Measurements from ENCODE around the gene PMVK. TPM values are rescaled to one million over a fixed set of nuclear protein-coding genes. Genes with fewer than 3 reads are reported as not detected.

PMVK gene
- total RNA-seq, 1 donor from 2014 or later, result 38.4 TPM

- Histone ChIP-seq H3K36me3 (no peaks in the 10 kb centered on the region), H3K4me3 (no peak overlapping the region), H3K9me3 (no peaks in the 10 kb centered on the region), H3K27ac (no peak overlapping the region), H3K4me1 (no peaks in the 10 kb centered on the region), H3K27me3 (no peaks in the 10 kb centered on the region)
- ATAC-seq (no peak), DNase-seq (no peak)
- TF ChIP-seq, protein P1, sequence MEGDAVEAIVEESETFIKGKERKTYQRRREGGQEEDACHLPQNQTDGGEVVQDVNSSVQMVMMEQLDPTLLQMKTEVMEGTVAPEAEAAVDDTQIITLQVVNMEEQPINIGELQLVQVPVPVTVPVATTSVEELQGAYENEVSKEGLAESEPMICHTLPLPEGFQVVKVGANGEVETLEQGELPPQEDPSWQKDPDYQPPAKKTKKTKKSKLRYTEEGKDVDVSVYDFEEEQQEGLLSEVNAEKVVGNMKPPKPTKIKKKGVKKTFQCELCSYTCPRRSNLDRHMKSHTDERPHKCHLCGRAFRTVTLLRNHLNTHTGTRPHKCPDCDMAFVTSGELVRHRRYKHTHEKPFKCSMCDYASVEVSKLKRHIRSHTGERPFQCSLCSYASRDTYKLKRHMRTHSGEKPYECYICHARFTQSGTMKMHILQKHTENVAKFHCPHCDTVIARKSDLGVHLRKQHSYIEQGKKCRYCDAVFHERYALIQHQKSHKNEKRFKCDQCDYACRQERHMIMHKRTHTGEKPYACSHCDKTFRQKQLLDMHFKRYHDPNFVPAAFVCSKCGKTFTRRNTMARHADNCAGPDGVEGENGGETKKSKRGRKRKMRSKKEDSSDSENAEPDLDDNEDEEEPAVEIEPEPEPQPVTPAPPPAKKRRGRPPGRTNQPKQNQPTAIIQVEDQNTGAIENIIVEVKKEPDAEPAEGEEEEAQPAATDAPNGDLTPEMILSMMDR (IDR thresholded peaks at IDR 0.05), result no peak
- intact Hi-C loops (cut with DNase I), result no loop called here
Measured at GRCh38 chr1:154899041-154899440, 37.5 kb downstream of the PMVK start.

DNA sequence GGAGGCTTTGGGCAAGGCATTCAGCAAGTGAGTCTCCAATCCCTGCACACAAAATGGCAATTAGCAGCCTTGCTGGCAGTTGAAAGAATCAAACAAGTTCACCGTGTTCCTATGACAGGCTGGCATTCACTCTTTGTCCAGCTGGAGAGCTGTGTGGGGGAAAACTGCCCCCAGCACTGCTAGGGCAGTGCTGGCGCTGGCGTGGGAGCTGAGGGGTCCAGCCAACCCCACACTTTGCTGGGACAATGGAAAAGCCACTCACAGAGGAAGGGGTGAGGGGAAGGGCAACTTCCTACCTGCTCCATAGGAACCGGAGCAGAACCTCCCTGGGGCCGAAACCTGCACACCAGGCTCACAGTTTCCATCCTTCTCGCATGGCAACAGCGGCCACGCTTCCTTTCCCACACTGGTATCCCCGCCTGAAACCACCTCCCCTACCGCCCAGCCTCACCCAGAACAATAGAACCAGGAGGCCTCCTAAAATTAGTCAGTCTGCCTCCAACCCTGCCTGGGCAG is 39.7 kb downstream of the PMVK start:
- no peaks in the 10 kb centered on the region for H3K4me1 ChIP-seq
- TF ChIP-seq, protein P1 (IDR thresholded peaks at IDR 0.05), result no peak
- intact Hi-C loops (cut with DNase I), result no loop called here
- peak; percentile 40 for DNase-seq
- no peak overlapping the region for H3K27ac ChIP-seq
- H3K36me3 ChIP-seq, result no peaks in the 10 kb centered on the region
- no peak for ATAC-seq
- H3K27me3 ChIP-seq, result no peaks in the 10 kb centered on the region
- H3K4me3 ChIP-seq, result no peak overlapping the region
- no peaks in the 10 kb centered on the region for H3K9me3 ChIP-seq

GRCh38 chr1:154895798-154896197 is 40.7 kb downstream of the PMVK start:
- intact Hi-C loops (cut with DNase I), result no loop called here

DNA sequence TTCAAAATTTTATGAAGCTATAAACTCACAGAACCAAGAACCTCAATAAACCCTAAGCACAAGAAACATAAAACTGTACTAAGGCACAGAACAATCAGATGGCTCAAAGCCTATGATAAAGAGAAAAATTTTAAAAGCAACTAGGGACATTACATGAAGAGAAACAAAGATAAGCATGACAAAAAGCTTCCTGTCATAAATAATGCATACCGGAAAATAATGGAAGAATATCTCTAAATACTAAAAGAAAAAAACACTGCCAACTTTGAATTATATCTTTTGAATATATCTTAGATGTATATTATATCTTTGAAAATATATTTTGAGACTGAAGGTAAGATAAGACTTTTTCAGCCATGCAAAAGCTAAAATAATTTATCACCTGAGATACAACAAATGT is 45.1 kb downstream of the PMVK start:
- no peak overlapping the region for H3K4me3 ChIP-seq
- DNase-seq (no peak), ATAC-seq (no peak)
- no peaks in the 10 kb centered on the region for H3K4me1 ChIP-seq
- no peaks in the 10 kb centered on the region for H3K27me3 ChIP-seq
- intact Hi-C loops (cut with DNase I), result no loop called here
- H3K9me3 ChIP-seq, result no peaks in the 10 kb centered on the region
- no peaks in the 10 kb centered on the region for H3K36me3 ChIP-seq
- H3K27ac ChIP-seq, result no peak overlapping the region
- TF ChIP-seq, protein P1 (IDR thresholded peaks at IDR 0.05), result no peak

More at GRCh38 chr1:154895798-154896197, 40.7 kb downstream of the PMVK start:
- TF ChIP-seq, protein P1 (IDR thresholded peaks at IDR 0.05), result no peak
- Histone ChIP-seq H3K36me3 (no peaks in the 10 kb centered on the region), H3K4me1 (no peaks in the 10 kb centered on the region), H3K27me3 (no peaks in the 10 kb centered on the region), H3K9me3 (no peaks in the 10 kb centered on the region), H3K4me3 (no peak overlapping the region), H3K27ac (no peak overlapping the region)
- ATAC-seq, result no peak
- DNase-seq, result no peak

DNA sequence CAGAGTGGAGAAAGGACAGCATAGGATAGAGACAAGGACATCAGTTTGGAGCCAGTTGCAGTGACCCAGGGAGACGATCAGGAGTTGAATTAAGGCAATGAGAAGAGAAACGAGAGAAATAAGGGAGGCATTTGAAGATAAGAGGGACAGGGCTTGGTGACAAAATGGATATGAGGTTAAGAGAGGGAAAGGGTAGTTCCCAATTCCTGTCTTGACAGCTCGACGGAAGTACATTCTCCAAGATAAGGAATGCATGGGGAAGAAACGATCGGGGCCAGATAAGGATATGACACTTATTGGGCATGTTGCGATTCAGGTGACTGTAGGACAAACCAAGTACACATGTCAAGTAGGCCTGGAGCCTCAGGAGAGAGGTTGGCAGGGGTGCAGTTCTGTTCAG is 47.8 kb downstream of the PMVK start:
- Histone ChIP-seq H3K27ac (no peak overlapping the region), H3K4me3 (no peak overlapping the region), H3K36me3 (no peaks in the 10 kb centered on the region), H3K9me3 (no peaks in the 10 kb centered on the region), H3K4me1 (no peaks in the 10 kb centered on the region), H3K27me3 (no peaks in the 10 kb centered on the region)
- TF ChIP-seq, protein P1 (IDR thresholded peaks at IDR 0.05), result no peak
- no peak for DNase-seq
- no peak for ATAC-seq
- intact Hi-C loops (cut with DNase I), result no loop called here

All from upper lobe of right lung (tissue), 1 donor.